HepG2 (cell line): ENCODE data around the gene TPST2. TPM values are rescaled to one million over a fixed set of nuclear protein-coding genes. Genes with fewer than 3 reads are reported as not detected.

ENCODE experiments used
- ELF1 ChIP-seq: sonication (generic); formaldehyde crosslinking; IDR thresholded peaks from 2 replicates; pipeline ENCODE4 v1.4.0; 2020; ENCODE audit warnings: missing genetic modification reagents
- FOXP4 ChIP-seq: sonication (generic); formaldehyde crosslinking; IDR thresholded peaks from 2 replicates; pipeline ENCODE4 v1.4.0; 2020; ENCODE audit warnings: missing genetic modification reagents
- HNF4A ChIP-seq: sonication (generic); formaldehyde crosslinking; IDR thresholded peaks from 2 replicates; pipeline ENCODE4 v1.4.0; 2020; ENCODE audit warnings: missing genetic modification reagents
- KDM4B ChIP-seq: sonication (generic); formaldehyde crosslinking; IDR thresholded peaks from 2 replicates; pipeline ENCODE4 v1.4.0; 2020; ENCODE audit warnings: missing genetic modification reagents
- LCORL ChIP-seq, 2 experiments: fragments of 450-650 bp in 1 of 2; sonication (generic) in 1 of 2; formaldehyde crosslinking in 1 of 2; IDR thresholded peaks; 2 replicates each; pipeline versions ENCODE4 v1.5.0 to v1.6.1; 2017 to 2020; ENCODE audit warnings: antibody characterized with exemption in 1 of 2, missing genetic modification reagents in 1 of 2
- MAX ChIP-seq: IDR thresholded peaks from 2 replicates; pipeline ENCODE4 v1.6.1; 2012; ENCODE audit warnings: inconsistent platforms
- MIXL1 ChIP-seq: IDR thresholded peaks from 2 replicates; pipeline ENCODE4 v1.6.1; 2016
- NPAS2 ChIP-seq: sonication (generic); formaldehyde crosslinking; IDR thresholded peaks from 2 replicates; pipeline ENCODE4 v1.8.0; 2022; ENCODE audit warnings: mild to moderate bottlenecking, missing genetic modification reagents, borderline replicate concordance
- POGK ChIP-seq: sonication (generic); formaldehyde crosslinking; conservative IDR thresholded peaks from 2 replicates; pipeline ENCODE4 v1.8.0; 2022; ENCODE audit warnings: mild to moderate bottlenecking, moderate library complexity, missing genetic modification reagents
- RARG ChIP-seq: sonication (generic); formaldehyde crosslinking; IDR thresholded peaks from 2 replicates; pipeline ENCODE4 v1.4.0; 2020; ENCODE audit warnings: low read depth, mild to moderate bottlenecking, missing genetic modification reagents
- RFX3 ChIP-seq: IDR thresholded peaks from 2 replicates; pipeline ENCODE4 v1.6.1; 2016; ENCODE audit warnings: missing biosample characterization, missing genetic modification reagents
- SCMH1 ChIP-seq: sonication (generic); formaldehyde crosslinking; IDR thresholded peaks from 2 replicates; pipeline ENCODE4 v1.9.0; 2021; ENCODE audit warnings: missing genetic modification reagents, mild to moderate bottlenecking, borderline replicate concordance
- TMF1 ChIP-seq: sonication (generic); formaldehyde crosslinking; IDR thresholded peaks from 2 replicates; pipeline ENCODE4 v1.8.1; 2022; ENCODE audit warnings: low read depth, missing genetic modification reagents
- ZBTB46 ChIP-seq: sonication (generic); formaldehyde crosslinking; IDR thresholded peaks from 2 replicates; pipeline ENCODE4 v1.4.0; 2020; ENCODE audit warnings: mild to moderate bottlenecking, missing genetic modification reagents, borderline replicate concordance
- ZBTB7B ChIP-seq: sonication (generic); formaldehyde crosslinking; IDR thresholded peaks from 2 replicates; pipeline ENCODE4 v1.4.0; 2020; ENCODE audit warnings: missing genetic modification reagents
- ZFP36L2 ChIP-seq: sonication (generic); formaldehyde crosslinking; IDR thresholded peaks from 2 replicates; pipeline ENCODE4 v1.4.0; 2020; ENCODE audit warnings: missing genetic modification reagents
- ZNF101 ChIP-seq: sonication (generic); formaldehyde crosslinking; IDR thresholded peaks from 2 replicates; pipeline ENCODE4 v1.4.0; 2020; ENCODE audit warnings: mild to moderate bottlenecking, low read depth, missing genetic modification reagents, borderline replicate concordance
- ZNF331 ChIP-seq: sonication (generic); formaldehyde crosslinking; IDR thresholded peaks from 2 replicates; pipeline ENCODE4 v1.4.0; 2020; ENCODE audit warnings: missing genetic modification reagents
- ZNF580 ChIP-seq: IDR thresholded peaks from 2 replicates; pipeline ENCODE4 v1.6.1; 2016; ENCODE audit warnings: low read depth, borderline replicate concordance
- ZNF598 ChIP-seq: sonication (generic); formaldehyde crosslinking; IDR thresholded peaks from 2 replicates; pipeline ENCODE4 v1.5.1; 2020; ENCODE audit warnings: mild to moderate bottlenecking, missing genetic modification reagents, borderline replicate concordance
- ZNF773 ChIP-seq: sonication (generic); formaldehyde crosslinking; IDR thresholded peaks from 2 replicates; pipeline ENCODE4 v1.4.0; 2020; ENCODE audit warnings: missing genetic modification reagents, borderline replicate concordance
- ZNF790 ChIP-seq: sonication (generic); formaldehyde crosslinking; IDR thresholded peaks from 2 replicates; pipeline ENCODE4 v1.8.0; 2022; ENCODE audit warnings: missing genetic modification reagents, mild to moderate bottlenecking, borderline replicate concordance
- polyA plus RNA-seq, 8 experiments: library from polyadenylated mRNA; depleted of rRNA in 3 of 8; stranded (reverse) in 7 of 8; unstranded in 1 of 8; fragments of >200 nt; fragmentation: Illumina TruSeq in 4 of 8; extraction: Trizol in 4 of 8; gene quantifications; 2 replicates each; pipeline versions ENCODE4 v1.2.1 to v1.2.3, GENCODE V29; 2011 to 2016; ENCODE audit warnings: low read depth in 4 of 8, missing spikeins in 1 of 8, mixed read lengths in 1 of 8; ENCODE audit not compliant: insufficient read depth in 1 of 8
- total RNA-seq, 5 experiments: library from RNA; depleted of rRNA; stranded (reverse); fragments of >200 nt; fragmentation: Illumina TruSeq; extraction: Trizol; gene quantifications; 2 replicates each; pipeline ENCODE4 v1.2.3, GENCODE V29; 2016; ENCODE audit warnings: low read depth in 1 of 5

Gene TPST2
- total and polyA plus RNA-seq, 2 of the 13 experiments (the other 11 are each of a cell fraction or from before 2014, with no cell fraction given): 15.2 to 23.8 TPM

- TF ChIP-seq POGK (CRISPR knock-in tag) (no peak), RFX3 (CRISPR knock-in tag) (no peak), MIXL1 (CRISPR knock-in tag) (no peak), ZNF101 (CRISPR knock-in tag) (no peak), ZNF773 (no peak), ELF1 (no peak), MAX (no peak), LCORL (IDR thresholded peaks at IDR 0.05) (no peak), LCORL (CRISPR knock-in tag; IDR thresholded peaks at IDR 0.05) (no peak), KDM4B (CRISPR knock-in tag) (no peak), FOXP4 (CRISPR knock-in tag) (peak; percentile 14; the same call in 1 of the 2 replicates), RARG (CRISPR knock-in tag) (no peak), ZNF598 (CRISPR knock-in tag) (no peak), HNF4A (CRISPR knock-in tag) (peak; percentile 59), SCMH1 (no peak), NPAS2 (CRISPR knock-in tag) (no peak), ZFP36L2 (no peak), ZBTB46 (CRISPR knock-in tag) (no peak), ZNF580 (no peak), ZNF331 (no peak), TMF1 (CRISPR knock-in tag) (no peak), ZNF790 (no peak), ZBTB7B (CRISPR knock-in tag) (no peak)
These were observed 100.4 kb downstream of the TPST2 start (continued) for GRCh38 chr22:26489447-26490036.
